NB4 (cell line): ENCODE data around the gene UST.

Experiments used
- DNase-seq: peaks from one replicate; pipeline ENCODE4 v3.0.0; 2010; ENCODE audit warnings: low read depth
- H3K4me3 ChIP-seq: one replicate; pipeline ENCODE4 v1.5.1; 2011; ENCODE audit warnings: mild to moderate bottlenecking, low read depth, low read length, moderate library complexity
- MYC ChIP-seq: IDR thresholded peaks from 2 replicates; pipeline ENCODE4 v1.6.1; 2011; ENCODE audit warnings: low read depth, low read length
- POLR2A ChIP-seq: IDR thresholded peaks from 2 replicates; pipeline ENCODE4 v1.6.1; 2011; ENCODE audit warnings: mild to moderate bottlenecking; ENCODE audit not compliant: insufficient read length; ENCODE audit errors: extremely low read depth
- TF ChIP-seq, protein P1 (sequence below): IDR thresholded peaks from 2 replicates; pipeline ENCODE4 v1.6.1; 2011; ENCODE audit warnings: low read depth, low read length
- TF ChIP-seq, protein P2 (sequence below): IDR thresholded peaks from one replicate; pipeline ENCODE4 v1.5.1; 2012; ENCODE audit warnings: low read depth, low read length

The UST gene

DNA sequence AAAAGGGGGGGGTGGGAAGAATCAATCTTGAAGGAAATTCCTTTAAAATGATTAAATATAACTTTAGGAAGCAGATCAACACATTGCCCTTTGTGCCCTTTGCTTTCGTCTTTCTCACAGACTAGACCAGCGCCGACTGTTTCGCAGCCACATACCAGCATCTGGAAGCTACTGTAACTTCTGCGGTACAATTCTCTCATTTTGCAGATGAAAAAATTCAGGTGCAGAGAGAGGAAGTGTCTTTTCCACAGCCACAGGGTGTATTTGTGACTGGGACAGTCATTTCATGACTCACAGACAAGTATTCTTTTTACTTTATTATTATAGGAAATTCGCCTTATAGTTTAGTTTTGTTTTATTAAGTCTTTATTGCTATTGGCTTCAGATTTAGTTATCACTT, 84.2 kb downstream of the UST start:
- no peak overlapping the region for H3K4me3 ChIP-seq
- TF ChIP-seq, protein P1, sequence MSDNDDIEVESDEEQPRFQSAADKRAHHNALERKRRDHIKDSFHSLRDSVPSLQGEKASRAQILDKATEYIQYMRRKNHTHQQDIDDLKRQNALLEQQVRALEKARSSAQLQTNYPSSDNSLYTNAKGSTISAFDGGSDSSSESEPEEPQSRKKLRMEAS, result no peak
- TF ChIP-seq, protein P2, sequence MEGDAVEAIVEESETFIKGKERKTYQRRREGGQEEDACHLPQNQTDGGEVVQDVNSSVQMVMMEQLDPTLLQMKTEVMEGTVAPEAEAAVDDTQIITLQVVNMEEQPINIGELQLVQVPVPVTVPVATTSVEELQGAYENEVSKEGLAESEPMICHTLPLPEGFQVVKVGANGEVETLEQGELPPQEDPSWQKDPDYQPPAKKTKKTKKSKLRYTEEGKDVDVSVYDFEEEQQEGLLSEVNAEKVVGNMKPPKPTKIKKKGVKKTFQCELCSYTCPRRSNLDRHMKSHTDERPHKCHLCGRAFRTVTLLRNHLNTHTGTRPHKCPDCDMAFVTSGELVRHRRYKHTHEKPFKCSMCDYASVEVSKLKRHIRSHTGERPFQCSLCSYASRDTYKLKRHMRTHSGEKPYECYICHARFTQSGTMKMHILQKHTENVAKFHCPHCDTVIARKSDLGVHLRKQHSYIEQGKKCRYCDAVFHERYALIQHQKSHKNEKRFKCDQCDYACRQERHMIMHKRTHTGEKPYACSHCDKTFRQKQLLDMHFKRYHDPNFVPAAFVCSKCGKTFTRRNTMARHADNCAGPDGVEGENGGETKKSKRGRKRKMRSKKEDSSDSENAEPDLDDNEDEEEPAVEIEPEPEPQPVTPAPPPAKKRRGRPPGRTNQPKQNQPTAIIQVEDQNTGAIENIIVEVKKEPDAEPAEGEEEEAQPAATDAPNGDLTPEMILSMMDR, result no peak
- no peak for TF ChIP-seq POLR2A
- no peak for TF ChIP-seq MYC
- DNase-seq, result no peak

DNA sequence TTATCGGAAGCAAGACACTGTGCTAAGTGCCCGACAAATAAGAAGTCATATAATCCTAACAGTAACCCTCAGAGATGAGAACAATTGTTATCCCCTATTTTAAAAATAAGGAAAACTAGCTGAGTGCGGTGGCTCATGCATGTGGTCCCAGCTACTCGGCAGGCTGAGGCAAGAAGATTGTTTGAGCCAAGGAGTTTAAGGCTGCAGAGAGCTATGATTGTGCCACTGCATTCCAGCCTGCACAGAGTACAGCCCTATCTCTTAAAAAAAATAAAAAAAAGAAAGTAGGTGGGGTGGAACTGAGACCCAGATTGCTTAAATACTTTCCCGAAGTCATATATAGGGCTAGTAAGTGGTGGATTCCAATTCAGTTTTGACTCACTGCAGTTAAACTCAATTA, 84.7 kb downstream of the UST start:
- DNase-seq, result no peak
- H3K4me3 ChIP-seq, result no peak overlapping the region
- TF ChIP-seq, protein P2, result no peak
- TF ChIP-seq, protein P1, result no peak
- no peak for TF ChIP-seq POLR2A
- TF ChIP-seq MYC, result no peak

DNA sequence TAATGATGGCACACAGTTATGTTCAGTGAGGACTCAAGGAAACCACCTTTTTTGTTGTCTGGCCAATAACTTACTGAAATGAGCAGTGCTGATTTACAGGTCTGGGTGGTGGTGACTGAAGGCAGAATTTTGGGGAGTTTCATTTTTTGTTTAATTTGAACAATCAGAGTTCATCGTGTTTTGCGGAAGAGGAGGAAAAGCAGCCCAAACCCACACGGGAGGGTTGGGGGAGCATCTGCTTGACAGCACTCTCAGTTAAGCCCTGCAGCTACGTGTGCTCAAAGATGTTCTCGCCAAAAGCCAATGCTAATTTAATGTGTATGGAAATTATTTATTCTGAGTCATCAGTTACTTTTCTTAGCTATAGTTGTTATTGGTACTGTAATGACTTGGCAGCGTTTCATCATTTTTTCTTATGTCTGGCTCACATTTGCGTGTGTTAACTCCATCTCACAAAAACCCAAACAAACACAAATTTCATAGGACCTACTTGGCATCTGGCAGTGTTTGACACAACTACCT, 89.2 kb downstream of the UST start:
- no peak overlapping the region for H3K4me3 ChIP-seq
- TF ChIP-seq, protein P2, result no peak
- TF ChIP-seq MYC (no peak), POLR2A (no peak)
- TF ChIP-seq, protein P1, result no peak
- DNase-seq, result no peak

DNA sequence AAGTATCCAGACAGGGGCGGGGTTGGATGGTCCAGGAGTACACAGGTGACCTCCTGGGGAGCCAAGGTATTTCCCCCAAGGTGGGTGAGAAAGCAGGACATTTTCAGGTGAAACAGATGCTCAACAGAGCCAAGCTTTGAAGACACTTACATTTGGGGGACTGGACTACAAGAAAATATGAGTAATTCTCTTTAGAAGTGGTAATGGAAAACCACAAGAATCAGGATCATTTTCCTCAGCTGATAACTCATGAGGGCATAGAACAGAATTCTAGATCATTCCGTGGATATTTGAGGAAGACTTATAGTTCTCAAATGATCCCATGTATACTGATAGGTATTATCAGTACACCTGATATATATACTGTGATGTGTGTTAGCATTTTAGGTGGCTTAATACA, 89.9 kb downstream of the UST start:
- DNase-seq, result no peak
- H3K4me3 ChIP-seq, result no peak overlapping the region
- TF ChIP-seq POLR2A (no peak), MYC (no peak)
- TF ChIP-seq, protein P2, result no peak
- TF ChIP-seq, protein P1, result no peak

DNA sequence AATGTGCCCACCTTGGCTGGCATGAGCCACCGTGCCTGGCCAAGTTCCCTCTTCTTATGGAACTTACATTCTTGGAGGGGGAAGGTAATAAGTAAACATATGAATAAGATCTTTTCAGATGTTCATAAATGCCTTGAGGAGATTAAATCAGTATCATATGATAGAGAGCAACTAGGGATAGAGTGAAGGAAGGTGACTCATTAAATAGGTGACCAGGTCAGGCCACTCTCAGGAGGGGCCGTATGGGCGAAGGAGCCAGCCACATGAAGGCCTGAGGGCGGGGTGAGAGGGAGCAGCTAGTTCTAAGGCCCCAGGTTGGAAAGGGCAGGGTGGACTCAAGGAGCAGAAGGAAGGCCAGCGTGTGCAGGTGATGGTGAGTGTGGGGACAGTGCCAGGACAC, 91.1 kb downstream of the UST start:
- DNase-seq, result no peak
- H3K4me3 ChIP-seq, result no peak overlapping the region
- TF ChIP-seq, protein P2, result no peak
- TF ChIP-seq MYC (no peak), POLR2A (no peak)
- TF ChIP-seq, protein P1, result no peak

DNA sequence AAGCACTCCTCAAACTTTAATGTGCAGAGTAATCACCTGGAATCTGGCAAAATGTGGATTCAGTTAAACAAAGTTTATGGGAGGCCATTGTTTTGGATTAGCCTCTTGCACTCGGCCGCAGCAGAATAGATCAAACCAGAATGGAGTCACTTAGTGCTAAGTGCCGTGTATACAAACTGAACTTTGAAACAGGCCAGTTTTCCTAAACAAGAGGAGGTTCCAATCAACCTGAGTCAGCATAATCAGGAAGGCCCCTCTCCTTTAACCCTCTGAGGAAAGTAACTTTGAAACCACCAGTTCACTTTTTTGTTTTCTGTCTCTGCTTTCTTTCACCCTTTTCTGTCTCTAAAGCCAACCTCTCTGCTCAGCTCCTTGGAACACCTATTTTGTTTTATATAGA, 92.2 kb downstream of the UST start:
- H3K4me3 ChIP-seq, result no peak overlapping the region

More for the DNA sequence above, 92.2 kb downstream of the UST start:
- no peak for TF ChIP-seq MYC
- TF ChIP-seq, protein P1, result no peak
- no peak for TF ChIP-seq POLR2A
- TF ChIP-seq, protein P2, result no peak
- no peak for DNase-seq
